ENCODE results near the gene MBD6. TPM values are rescaled to one million over a fixed set of nuclear protein-coding genes. Genes with fewer than 3 reads are reported as not detected.
A peak's percentile ranks its signal among the peaks of the same experiment; 100 is the strongest.
"Not testable (repeated sequence)": the region's sequence is repeated elsewhere in the genome, so short reads cannot be mapped to it uniquely, and the experiment has no call there.

Gene MBD6
- polyA plus RNA-seq, 12 donors = 28.7 to 61.8 (median 39.2) TPM; not detected in 1

DNA sequence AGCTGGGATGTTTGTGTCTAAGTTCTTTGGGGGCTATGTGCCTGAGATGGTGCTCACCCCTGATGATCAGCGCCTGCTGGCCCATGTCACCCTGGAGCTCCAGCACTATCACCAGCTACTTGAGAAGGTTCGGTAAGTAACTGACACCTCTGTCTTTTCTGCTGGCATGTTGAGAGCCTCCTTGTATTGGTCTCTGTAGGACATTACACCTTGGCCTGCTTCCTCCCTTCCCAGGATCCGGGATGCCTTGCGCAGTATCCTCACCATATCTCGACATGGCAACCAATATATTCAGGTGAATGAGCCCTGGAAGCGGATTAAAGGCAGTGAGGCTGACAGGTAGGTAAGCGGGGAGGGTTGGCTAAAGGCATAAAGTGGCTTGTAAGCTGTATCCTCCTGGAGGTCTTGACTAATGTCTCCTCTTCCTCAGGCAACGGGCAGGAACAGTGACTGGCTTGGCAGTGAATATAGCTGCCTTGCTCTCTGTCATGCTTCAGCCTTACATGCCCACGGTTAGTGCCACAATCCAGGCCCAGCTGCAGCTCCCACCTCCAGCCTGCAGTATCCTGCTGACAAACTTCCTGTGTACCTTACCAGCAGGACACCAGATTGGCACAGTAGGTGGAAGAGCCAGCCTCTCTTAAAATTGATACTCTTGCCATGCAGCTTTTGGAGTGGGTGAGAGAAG, 7.8 kb upstream of the MBD6 start:
- DNase-seq = no peak

DNA sequence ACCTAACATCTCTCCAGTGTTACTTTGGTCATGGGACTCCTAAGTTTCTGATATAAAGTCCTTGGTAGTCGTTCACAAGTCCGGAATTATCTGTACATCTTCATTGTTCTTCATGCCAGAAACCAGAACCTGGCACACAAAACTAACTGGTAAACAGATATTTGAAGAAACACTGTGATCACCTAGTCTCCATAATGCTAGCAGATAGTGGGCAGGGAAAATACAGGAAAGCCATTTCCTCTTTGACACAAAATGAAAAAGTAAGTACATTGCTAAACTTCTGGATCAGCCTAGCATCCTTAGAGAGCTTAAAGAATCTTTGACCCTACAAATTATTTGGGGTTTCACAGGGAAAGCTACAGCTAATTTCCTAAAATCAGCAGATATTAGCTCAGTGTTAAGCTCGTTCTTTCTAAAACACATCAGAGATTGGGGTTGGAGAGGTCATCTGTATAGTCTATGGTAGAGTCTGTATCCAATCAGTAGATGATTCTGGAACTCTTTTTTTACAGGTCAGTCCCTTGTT, 7.2 kb upstream of the MBD6 start:
- DNase-seq = no peak

DNA sequence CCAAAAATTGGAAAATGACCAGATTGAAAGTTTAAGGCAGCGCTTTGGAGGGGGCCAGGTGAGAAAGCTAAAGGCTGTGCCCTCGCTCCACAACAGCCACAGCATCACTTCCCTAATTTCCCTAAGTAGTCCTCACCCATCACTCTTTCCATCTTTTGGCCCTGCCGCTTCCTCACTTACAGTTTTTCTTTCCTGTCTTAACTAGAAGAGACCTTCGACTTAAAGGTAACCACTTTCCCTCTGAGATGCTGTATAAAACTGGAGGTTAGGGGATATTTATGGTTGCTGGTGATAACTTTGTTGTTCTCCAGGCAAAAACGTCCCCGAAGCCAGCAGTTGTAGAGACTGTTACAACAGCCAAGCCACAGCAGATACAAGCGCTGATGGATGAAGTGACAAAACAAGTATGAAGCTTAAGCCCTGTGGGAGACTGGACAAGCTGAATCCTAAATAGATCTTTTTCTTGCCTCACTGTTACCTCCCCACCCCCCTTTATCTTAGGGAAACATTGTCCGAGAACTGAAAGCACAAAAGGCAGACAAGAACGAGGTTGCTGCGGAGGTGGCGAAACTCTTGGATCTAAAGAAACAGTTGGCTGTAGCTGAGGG, 6.6 kb upstream of the MBD6 start:
- DNase-seq = no peak

DNA sequence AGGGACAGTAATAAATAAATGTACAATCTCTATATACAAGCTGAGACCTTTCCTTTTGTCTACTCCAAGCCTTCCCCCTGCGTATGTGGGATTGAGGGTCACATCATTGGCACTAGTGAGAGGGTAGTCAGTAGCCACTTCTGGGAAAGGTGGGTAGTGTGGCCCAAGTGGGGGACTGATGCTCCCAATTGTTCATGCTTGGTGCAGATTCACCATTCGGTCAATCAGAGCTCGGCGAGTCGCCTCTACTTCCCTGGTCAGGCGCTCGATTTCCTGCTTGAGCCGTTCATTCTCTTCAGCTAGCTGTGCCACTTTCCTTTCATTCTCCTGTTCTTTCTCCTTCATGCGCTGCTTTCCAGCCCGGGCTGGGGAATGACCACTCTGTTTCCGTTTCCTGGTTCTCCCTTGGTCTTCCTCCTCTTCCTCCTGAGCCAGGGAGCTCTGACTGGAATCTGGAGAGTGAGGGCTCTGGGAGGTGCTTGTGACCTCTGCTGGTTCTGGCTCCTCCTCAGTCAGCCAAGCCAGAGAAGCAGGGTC, 5.9 kb upstream of the MBD6 start:
- no peak for DNase-seq

DNA sequence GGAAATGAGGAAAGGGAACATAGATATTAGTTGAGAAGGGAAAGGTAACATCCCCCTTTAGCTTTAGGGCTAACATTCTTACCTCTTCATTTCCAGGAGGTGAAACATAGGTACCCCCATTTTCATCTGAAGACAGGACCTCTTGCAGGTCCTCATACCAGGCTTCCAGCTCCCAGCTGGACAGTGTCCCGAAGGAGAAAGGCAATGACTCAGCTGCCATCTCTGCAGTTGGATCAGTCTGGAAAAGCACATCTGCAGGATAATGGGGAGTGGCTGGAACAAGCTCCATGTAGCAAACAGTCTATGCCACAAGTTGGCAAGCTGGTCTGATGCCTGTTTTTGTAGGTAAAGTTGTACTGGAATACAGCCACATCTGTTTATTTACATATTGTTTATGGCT, 5.4 kb upstream of the MBD6 start:
- no peak for DNase-seq

DNA sequence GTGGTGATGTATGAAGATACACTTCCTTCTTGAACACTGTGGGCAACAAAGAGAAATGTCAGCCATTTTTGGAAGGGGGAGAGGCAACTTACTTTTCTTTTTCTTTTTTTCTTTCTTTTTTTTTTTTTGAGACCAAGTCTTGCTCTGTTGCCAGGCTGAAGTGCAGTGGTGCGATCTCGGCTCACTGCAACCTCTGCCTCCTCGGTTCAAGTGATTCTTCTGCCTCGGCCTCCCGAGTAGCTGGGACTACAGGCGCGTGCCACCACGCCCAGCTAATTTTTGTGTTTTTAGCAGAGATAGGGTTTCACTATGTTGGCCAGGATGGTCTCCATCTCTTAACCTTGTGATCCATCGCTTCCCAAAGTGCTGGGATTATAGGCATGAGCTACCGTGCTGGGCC, 4.9 kb upstream of the MBD6 start:
- DNase-seq = not testable (repeated sequence)

DNA sequence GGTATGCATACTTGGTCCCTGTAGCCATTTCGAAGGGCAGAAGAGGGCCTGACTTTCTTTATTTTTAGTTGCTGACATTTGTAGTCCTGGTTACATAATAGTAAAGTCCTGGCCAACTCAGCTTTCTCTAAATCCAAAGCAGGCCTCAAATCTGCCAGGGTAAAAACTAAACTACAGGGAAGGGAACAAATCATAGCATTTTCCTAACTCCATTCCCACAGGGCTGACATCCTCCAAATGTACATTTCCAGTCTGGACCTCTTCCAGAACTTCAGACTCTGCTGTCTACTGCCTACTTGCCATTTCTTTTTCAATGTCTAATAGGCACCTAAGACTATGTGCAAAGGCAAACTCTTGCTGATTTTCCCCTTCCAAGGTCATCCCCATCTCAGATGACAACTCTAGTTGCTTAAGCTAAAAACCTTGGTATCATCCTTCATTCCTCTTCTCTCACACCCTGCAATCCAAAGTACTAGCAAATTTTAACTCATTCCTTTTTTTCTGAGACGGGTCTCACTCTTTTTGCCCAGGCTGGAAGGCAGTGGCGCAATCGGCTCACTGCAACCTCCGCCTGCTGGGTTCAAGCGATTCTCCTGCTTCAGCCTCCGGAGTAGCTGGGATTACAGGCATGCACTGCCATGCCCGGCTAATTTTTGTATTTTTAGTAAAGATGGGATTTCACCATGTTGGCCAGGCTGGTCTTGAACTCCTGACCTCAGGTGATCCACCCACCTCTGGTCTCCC, 4.3 kb upstream of the MBD6 start:
- DNase-seq = peak; percentile 55

DNA sequence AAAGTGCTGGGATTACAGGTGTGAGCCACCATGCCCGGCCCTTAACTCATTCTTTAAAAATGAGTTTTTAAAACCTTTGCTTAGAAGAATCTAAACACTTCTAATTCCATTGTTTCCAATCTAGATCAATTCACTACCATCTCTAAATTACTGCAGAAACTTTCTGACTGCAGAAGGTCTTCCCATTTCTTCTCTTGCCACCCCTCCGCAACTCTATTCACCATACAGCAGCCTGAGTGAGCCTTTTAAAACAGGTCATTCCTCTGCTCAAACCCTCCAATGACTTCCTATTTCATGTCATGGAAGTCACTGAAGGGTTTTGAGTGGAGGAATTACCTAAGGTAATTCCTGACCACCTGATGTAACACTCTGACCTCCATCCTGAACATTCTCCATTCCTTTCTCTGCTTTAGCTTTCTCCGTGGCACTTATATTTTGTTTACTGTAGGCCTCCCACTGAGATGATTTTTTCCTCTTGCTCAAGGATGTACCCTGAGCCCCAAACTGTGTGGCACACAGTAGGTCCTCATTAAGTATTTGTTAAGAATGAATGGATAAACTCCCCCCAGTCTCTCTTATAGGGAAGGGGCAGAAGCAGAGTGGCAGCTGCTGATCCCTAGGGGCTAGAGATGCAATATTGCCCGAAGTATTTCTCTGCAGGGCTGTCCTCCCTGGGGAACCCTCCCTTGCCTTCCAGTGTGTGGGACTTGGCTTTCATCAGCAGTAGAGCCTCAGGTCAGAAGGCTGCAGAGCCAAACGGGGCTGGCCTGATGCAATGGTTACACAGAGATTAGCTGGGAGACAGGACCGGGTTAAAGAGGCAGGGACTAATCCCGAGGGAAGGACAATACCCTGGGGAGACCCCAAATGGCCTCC, 3.5 kb upstream of the MBD6 start:
- no peak for DNase-seq

DNA sequence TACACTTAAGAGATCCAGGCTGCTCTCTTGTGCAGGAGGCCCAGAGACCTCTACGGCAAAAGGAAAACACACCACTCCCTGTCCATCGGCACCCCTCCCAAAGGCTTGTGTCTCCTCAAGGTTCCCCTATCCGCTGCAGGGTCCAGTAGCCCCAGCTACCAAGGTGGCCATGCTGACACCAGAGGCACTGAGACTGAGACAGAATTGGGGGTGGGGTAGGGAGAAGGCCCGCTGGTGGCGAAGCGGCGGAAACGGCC, 2.9 kb upstream of the MBD6 start:
- no peak for DNase-seq

DNA sequence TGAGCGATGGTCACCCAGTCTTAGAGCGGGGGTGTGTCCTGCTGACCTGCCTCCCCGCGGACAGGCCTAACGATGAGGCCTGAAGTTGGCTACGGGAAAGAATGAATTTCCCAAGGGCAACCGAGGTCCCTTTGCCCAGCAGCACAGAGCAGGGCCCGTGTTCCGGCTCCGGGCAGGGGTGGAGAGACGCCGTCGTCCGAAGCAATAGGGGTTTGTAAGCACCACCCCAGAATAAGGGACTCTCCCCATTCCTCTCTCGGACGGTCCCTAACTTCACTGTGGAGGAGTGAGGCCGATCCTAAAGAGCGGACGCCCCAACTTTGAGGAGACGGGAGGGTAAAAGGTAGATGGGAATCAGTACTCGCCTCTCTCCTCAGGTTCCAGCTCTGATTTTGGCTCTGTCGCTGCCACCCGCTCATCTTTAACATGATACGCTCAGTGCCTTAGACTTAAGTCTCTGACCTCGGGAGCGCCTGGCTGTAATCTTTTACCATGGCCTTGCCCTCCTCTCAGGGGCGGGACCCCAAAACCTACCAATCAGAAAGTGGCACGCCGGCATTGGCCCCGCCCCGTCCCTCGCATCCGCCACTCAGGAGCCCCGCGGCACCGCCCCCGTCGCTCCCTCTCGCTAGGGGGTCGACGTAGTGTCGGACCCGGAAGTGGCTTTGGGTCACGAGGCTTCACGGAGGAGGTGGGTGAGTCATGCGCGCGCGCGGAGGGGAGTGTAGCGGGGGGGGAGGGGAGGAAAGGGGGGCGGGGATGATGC, 2.4 kb upstream of the MBD6 start, which contains the start of gene DDIT3:
Gene DDIT3, minus strand, starts transcription at position 462 of the 766 bp plus-strand sequence. CDS start 3,108 bp downstream, outside the sequence.
- DNase-seq = peak; percentile 98

DNA sequence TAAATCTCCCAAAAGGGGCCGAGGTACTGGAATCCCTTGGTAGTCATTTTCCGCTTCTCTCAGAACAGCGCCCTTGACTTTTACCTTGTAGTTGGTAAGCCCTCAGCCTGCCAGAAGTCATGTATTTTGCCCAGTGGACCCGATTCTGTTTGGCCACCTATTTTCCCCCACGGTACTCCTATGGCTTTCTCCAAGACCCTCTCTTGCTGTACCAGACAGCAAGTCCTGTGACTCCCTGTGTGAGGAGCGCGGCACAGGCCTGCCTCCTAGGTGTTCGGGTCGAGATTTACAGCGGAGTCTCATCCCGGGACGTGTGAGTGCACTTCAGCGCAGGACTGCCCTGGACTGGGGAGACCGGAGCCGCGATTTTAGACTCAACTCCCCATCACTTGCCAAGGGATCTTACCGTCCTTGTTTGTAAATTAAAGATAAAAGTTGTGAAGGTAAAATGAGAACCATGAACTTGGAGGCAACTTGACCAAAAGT, 1.1 kb upstream of the MBD6 start:
- no peak for DNase-seq

DNA sequence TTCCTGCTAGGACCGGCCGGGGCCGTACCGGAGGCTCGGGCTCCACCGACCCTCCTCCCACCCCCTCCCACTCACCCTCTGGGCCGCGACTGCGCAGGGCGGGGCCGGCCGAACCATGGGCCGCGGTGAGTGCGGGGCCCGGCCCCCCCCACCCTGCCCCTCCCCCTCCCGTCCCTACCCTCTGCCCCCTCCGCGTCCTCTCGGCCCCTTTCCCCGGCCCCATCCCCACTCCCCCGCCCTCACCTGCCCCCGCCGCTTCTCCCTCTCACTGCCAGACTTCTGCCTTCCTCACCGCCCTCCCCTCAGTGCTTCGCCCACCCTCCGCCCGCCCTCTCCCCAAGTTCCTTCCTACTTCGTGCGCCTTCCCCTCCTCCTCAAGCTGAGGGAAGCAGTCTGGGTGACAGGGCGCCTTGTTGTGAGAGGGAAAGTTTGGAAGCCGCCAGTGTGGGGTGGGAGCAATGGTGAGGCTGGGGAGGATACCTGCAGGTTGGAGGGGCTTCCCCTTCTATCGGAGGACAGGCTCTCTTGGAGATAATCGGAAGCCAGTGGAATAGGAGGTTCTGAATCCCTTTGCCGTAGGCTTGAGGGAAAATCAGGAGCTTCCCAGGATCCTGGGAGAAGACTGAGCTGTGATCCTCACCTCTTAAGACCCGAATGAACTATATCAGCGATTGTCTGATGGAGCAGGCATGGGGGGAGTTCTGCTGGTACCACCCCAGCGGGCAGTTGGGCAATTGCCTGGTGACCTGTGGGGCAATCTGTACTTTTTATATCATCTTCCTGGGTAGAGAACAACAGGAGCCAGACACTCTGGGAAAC, 472 bp downstream of the MBD6 start:
- peak; percentile 74 for DNase-seq

DNA sequence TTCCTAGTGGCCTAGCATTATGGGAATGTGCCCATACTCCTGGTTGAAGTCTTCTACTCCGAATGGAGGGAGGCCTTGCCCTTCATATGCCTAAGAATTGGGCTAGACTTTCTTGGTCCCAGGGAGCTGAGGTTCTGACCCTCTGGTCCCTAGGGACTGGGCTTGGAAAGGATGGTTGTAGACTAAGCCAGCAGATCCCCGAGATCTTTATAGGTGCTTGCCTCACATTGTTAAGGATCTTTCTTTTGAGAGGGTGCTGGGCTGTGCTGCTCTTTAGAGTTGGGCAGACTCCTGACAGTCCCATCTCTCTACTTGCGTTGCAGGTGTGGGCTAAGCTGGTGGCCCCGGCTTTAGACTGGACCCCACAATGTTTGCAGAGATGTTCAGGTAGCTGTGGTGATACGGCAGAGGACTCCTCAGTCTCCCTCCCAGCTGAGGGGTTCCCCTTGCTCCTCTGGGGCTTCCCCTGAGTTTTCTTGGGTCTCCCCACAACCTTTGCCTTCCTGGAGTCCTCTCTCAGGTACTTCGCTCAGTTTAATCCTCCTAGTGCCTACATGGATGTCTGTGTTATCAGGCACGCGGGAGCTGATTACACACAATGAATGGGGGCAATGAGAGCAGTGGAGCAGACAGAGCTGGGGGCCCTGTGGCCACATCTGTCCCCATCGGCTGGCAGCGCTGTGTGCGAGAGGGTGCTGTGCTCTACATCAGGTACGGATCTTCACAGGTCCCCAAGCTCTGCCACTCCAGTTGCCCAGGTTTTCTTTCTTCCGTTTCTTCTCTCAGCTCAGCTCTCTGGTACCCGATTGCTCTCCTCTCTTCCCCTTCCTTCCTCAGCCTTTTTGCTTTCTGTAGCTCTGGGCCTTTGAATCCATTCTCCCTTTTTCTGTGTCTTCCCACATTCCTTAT, 1.3 kb downstream of the MBD6 start:
- DNase-seq = no peak

DNA sequence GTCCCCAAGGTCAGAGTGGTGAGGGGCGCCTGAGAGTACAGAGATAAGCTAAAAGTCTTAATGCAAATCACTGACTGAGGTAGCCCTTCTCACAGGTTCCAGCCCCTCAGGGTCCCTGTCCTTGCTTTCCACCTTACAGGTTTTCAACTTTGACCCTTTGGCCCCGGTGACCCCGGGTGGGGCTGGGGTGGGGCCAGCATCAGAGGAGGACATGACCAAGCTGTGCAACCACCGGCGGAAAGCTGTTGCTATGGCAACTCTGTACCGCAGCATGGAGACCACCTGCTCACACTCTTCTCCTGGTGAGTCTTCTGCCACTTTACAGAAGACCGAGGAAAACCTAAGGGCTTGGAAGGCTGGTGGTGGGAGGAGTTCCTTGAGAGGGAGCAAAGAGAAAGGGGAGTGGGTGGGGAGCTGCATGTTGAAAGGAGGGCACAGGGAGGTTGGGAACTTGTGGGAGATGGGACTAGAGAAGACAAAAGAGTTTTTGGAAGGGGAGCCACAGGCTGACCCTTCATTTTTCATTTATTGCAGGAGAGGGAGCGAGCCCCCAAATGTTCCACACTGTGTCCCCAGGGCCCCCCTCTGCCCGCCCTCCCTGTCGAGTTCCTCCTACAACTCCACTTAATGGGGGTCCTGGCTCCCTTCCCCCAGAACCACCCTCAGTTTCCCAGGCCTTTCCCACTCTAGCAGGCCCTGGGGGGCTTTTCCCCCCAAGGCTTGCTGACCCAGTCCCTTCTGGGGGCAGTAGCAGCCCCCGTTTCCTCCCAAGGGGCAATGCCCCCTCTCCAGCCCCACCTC, 2.4 kb downstream of the MBD6 start:
- DNase-seq = no peak

DNA sequence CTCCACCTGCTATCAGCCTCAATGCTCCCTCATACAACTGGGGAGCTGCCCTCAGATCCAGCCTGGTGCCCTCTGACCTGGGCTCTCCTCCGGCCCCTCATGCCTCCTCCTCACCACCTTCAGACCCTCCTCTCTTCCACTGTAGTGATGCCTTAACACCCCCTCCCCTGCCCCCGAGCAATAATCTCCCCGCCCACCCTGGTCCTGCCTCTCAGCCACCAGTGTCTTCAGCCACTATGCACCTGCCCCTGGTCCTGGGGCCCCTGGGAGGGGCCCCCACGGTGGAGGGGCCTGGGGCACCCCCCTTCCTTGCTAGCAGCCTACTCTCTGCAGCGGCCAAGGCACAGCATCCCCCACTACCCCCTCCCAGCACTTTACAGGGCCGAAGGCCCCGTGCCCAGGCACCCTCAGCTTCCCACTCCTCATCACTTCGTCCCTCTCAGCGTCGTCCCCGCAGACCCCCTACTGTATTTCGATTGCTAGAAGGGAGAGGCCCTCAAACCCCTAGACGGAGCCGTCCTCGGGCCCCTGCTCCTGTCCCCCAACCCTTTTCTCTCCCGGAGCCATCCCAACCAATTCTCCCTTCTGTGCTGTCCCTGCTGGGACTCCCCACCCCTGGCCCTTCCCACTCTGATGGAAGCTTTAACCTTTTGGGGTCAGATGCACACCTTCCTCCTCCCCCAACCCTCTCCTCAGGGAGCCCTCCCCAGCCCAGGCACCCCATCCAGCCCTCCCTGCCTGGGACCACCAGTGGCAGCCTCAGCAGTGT, 3.2 kb downstream of the MBD6 start:
- DNase-seq = no peak

DNA sequence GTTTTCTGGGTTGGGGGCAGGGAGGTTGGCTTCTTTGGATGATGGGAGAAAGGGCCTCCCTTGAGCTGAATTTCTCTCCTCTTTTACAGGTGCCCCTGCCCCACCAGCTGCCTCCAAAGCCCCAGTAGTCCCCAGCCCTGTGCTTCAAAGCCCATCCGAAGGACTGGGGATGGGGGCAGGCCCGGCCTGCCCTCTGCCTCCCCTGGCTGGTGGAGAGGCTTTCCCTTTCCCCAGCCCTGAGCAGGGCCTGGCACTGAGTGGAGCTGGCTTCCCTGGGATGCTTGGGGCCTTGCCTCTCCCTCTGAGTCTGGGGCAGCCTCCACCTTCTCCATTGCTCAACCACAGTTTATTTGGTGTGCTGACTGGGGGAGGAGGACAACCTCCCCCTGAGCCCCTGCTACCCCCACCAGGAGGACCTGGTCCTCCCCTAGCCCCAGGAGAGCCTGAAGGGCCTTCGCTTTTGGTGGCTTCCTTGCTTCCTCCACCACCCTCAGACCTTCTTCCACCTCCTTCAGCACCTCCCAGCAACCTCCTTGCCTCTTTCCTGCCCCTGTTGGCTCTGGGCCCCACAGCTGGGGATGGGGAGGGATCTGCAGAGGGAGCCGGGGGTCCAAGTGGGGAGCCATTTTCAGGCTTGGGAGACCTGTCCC, 4.0 kb downstream of the MBD6 start:
- DNase-seq = no peak

DNA sequence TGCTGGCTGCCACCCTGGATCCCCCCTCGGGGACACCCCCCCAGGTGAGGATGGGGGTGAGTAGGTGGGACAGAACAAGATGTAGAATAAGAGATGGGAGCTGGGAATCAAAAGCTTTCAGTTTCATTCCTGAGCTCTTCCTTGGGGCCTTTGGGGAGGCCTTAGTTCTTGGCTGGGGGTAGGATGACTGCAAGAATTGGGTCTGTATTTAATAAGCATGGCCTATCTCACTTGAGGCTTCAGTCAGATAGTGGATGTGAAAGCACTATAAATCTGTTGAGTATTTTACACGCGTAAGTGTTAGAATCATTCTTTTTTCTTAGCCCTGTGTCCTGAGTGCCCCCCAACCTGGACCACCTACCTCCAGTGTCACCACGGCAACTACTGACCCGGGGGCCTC, 4.6 kb downstream of the MBD6 start:
- DNase-seq = no peak

All from muscle of arm (tissue), 12 donors.